Embryonic facial prominence (tissue), 1 donor: ENCODE data around the gene RASA2.
"Not testable (repeated sequence)": the region's sequence is repeated elsewhere in the genome, so short reads cannot be mapped to it uniquely, and the experiment has no call there.

Source experiments
- DNase-seq: peaks from one replicate; pipeline ENCODE4 v3.0.0-alpha.2; 2016; ENCODE audit errors: extremely low spot score

Gene RASA2

DNA sequence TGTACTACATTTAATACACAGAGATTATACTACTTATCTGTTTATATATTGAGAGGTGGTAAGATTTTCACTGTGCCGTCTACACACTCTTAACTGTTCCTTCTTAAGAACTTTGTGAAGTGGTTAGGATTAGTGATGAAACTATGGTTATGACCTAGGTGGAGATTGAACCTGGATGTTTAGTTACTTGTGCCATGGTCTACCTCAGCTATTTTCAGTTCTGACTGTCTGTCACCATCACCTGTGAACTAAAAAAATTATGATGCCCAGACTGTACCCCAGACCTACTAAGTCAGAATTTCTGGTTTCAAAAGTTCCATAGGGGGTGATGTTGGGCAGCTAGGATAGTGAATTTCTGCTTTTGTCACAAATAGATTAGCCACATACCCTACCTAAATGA is 6.4 kb downstream of the RASA2 start:
- DNase-seq, result no peak

- not testable (repeated sequence) for DNase-seq
These were observed 10.8 kb downstream of the RASA2 start for GRCh38 chr3:141497589-141497988.

DNA sequence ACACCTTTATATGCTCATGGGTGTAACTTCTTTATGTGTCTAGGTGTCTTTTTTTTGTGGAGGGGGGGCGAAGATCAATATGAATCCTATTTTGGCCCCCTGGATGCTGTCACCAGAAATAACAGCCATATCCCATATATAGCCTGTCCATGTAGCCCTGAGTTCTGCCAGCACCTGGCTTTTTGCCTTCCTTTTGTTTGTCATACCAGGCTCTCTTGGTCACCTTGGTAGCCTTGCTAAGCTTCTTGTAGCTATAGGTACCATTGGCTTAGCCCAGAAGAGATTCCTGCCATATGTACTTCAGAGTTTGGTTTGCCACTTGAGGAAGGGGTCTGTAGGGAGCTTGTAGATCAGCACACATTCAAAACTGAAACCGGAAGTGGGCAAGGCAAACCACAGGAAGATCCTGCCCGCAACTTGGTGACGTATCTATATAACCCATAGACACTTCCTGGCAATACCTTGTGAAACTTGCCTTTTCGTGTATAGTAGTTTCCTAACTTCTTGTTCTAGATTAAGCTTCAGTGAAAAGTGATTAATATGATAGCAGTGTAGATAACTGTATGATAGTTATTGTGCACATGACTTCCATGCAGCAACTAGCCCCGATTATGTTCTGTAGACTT is 11.9 kb downstream of the RASA2 start:
- DNase-seq, result no peak

DNA sequence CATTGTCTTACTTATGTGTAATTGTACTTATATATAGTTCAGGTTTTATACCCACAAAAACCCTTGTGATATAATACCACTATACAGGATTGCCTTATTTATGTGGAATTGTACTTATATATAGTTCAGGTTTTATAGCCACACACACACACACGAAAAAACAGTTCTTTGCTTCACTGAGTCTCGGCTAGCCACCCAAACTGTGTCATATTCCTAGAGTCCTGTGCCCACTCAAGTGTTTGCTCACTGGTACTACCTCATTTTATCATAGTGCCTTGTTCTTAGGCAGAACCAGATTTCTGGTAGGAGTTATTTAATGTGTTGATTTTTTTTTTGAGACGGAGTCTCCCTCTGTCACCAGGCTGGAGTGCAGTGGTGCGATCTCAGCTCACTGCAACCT is 12.5 kb downstream of the RASA2 start:
- DNase-seq, result no peak

GRCh38 chr3:141499965-141500364 is 13.1 kb downstream of the RASA2 start:
- DNase-seq, result no peak

GRCh38 chr3:141500397-141500796 is 13.6 kb downstream of the RASA2 start:
- DNase-seq, result no peak

- DNase-seq, result no peak
These were observed 18.3 kb downstream of the RASA2 start for GRCh38 chr3:141505166-141505565.

DNA sequence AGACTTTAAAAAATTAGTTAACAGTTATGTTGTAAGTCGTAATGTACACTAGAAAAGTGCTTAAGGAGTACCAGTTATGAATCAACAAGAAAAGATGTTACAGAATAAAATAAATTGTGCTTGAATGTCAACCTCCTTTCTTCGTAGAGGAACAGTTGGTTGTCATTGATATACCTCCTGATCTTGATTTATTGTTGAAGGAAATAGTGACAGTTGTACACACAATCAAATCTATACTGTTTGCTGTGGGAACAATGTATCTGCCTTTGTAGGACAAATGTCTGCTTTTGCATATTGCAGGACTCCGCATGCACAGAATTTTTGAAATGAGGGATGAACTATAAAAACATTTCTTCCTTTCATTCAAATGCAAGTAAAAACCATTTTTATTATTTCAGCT is 19.2 kb downstream of the RASA2 start:
- DNase-seq, result no peak

- no peak for DNase-seq
These were observed 20.7 kb downstream of the RASA2 start for GRCh38 chr3:141507392-141508066.

GRCh38 chr3:141508067-141508436 is 21.2 kb downstream of the RASA2 start:
- no peak for DNase-seq

GRCh38 chr3:141511361-141511760 is 24.5 kb downstream of the RASA2 start:
- DNase-seq, result no peak

DNA sequence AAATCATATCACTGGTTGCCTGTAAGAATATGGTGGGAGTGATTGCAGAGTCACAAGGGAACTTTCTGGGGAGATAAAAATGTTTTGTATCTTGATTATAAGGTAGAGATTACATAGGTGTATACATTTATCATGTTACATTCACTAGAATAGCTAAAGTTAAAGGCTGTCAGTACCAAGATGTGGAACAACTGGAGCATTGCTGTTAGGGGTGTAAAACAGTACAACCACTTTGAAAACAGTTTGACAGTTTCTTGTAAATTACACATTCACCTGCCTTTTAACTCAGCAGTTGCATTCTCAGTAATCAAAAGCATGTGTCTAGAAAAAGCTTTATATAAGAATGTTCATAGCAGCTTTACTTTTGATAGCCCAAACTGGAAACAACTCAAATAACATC is 27.6 kb downstream of the RASA2 start:
- DNase-seq, result no peak

DNA sequence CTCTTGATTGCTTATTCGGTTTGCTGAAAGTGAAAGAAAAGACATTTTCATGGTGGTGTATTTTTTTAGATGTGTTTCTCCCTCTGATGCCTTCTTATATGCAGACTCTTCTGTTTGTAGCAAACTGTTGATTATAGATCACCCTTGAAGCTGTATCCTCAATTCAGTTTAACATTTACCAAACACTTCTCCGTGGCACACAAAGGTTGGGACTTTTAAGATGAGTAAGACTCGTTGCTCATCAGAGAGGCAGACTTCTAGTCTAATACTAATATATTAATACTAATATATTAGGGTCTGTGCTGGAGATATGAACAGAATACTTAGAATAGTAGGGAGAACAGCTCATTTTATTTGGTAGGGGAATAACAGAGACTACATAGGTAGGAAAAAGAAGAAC is 32.8 kb downstream of the RASA2 start:
- no peak for DNase-seq

- no peak for DNase-seq
These were observed 35.0 kb downstream of the RASA2 start for GRCh38 chr3:141521781-141522180.

GRCh38 chr3:141523615-141524375 is 37.0 kb downstream of the RASA2 start:
- DNase-seq, result no peak

GRCh38 chr3:141524988-141525387 is 38.2 kb downstream of the RASA2 start:
- DNase-seq, result no peak

DNA sequence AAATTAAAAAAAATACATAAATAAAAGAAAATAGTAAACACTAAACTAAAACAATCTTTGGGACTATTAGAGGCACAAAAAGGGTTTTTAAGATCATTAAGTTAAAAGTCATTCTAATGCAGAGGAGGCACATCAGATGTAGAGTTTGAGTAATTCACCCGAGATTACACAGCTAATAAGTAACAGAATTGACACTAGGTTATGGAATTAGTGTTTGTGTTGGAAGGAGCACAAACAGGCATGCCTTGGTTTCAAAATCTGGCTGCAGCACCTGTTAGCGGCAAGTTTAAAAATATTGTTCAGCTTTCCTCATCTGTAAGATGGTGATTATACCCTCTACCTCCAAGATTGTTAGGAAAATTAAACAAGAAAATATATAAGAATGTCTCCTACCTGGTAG is 39.0 kb downstream of the RASA2 start:
- DNase-seq, result no peak

- no peak for DNase-seq
These were observed 39.9 kb downstream of the RASA2 start for GRCh38 chr3:141526709-141527108.

DNA sequence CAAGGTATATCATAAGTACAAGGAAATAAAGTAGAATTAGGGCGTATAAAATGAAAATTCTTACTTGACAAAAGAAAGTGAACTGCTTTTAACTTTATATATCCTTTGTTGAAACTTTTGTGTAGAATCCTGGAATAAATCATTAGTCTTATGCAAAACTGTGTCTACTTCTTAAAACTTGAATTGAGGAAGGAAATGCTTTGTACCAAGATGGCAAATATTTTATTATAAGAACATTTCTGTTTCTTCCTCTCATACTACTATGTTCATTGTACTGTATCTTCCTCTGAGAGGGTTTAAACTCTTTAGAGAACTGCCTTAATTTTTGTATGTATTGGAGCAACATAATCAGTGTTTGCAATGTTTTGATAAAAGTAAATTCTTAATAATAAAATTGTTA is 42.0 kb downstream of the RASA2 start:
- DNase-seq, result no peak

DNA sequence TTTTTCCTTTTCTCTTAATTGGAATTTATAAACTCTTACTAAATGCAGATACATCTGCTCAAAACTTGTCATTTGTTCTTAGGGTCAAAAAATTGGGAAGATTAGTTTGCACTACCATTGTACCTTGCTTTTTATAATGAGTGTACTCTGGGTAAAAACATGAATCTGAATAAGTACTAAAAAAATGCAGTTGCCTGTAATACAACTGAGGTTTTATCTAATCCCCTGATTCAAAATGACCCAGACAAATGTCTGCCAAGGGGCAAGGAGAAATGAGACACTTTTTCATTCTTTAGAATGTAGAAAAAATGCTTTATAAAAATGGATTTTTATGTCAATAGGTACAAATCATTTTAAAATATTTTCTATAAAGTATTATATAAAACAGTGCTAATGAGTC is 42.4 kb downstream of the RASA2 start:
- no peak for DNase-seq

GRCh38 chr3:141529717-141530414 is 43.0 kb downstream of the RASA2 start:
- no peak for DNase-seq

GRCh38 chr3:141530415-141530768 is 43.6 kb downstream of the RASA2 start:
- no peak for DNase-seq

DNA sequence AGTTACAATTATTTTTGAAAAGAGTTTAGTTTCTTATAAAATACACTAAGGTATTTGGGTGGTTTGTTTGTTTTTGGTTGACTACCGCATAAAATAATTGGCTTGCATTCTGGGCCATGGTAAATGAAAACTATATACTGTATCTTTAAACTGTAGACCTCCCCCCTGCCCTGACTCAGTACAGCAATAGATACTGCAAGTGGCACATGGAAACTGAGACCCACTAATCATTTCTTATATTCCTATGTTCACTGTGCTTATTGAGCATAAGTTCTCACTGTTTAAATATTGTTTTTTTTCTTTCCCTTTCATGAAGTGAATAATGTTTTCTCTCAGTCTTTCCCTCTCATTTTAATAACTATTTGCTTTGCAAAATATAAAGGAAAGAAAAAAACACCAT is 45.8 kb downstream of the RASA2 start:
- DNase-seq, result no peak
